ENCODE measurements around the gene NOL11.
"Not testable (repeated sequence)": the region's sequence is repeated elsewhere in the genome, so short reads cannot be mapped to it uniquely, and the experiment has no call there.

NOL11 gene

GRCh38 chr17:67756766-67757165 lies 39.0 kb downstream of the NOL11 start:
- DNase-seq, result not testable (repeated sequence)

DNA sequence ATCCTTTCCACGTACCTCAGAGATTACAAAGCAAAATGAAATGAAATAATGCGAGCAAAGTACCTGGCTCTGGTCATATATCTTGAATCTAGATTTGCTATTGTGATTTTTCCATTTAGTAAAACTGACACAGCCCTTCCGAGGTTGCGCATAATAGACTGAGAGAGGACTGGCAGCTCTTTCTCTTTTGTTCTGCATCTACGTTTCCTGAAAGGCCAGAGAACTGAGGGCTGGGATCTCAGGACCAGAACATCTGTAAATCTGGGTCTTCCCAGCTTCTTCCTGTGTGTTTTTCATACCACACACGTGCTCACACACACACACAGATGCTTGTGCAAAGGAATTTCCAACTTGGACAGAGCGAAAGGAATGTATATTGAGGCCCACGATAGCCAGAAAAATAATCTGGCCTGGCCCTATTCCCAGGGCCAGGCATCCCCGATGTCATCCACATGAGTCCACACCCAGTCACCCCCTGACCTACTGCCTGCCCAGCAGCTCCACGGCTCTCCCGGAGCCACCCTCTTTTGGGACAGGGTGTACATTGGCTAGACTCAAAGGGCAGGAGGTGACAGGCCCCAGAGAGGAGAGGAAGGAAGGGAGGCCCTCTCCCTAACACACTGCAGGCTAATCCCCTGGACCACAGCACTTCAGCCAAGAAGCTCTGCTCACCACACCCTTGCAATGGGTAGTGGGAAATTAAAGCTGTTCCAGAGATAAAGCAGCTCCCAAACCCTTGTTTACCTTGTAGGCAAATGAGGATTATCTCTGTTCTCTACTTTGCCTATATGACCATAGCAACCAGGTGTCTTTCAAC lies 41.8 kb downstream of the NOL11 start:
- no peak for DNase-seq

DNA sequence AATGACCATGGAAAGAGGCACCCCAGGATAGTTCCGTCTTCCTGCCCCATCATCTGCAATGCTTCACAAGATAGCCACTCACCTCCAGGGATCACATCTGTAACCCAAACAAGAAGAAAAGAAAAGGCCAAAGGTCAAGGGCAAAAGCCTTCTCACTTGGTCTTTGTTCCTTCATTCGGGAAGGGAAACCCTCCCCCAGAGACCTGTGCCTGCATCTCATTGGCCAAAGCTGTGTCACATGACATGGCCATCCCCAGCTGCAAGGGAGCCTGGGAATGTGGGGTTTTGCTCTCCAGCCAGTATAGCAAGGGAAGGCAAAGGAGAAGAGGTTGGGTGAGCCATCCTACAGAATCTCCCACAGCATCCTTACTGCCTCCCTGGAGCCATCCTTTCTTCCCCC lies 47.9 kb downstream of the NOL11 start:
- no peak for DNase-seq

- no peak for DNase-seq
These were observed 51.5 kb downstream of the NOL11 start for GRCh38 chr17:67769231-67769630.

- DNase-seq, result no peak
These were observed 52.8 kb downstream of the NOL11 start for GRCh38 chr17:67770539-67770938.

GRCh38 chr17:67772679-67773078 lies 54.9 kb downstream of the NOL11 start:
- no peak for DNase-seq

- no peak for DNase-seq
These were observed 55.5 kb downstream of the NOL11 start for GRCh38 chr17:67773246-67773645.

- peak; percentile 10 for DNase-seq
These were observed 61.4 kb downstream of the NOL11 start for GRCh38 chr17:67779098-67779672.

DNA sequence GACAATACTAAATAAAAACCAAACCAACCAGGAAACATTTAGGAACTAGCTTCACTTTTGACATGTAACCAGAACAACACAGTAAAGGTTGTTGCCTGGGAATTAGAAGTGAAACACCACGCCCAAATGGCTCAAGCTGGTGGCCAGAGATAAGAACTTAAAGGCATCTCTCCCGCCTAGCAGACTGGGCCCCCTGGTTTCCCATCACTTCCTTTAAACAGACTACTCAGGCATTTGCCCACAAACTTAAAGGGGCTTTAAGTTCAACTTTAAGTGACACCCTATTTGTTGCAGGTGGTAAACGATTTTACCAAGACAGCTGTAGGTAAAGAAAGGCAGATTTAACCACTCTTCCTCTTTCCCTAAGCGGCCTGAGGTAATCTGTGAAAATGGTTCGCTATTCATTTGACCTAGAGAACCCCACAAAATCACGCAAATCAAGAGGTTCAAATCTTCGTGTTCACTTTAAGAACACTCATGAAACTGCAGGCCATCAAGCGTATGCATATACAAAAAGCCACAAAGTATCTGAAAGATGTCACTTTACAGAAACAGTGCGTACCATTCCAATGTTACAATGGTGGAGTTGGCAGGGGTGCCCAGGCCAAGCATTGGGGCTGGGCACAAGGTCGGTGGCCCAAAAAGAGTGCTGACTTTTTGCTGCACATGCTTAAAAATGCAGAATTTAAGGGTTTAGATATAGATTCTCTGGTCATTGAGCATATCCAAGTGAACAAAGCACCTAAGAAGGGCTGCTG lies 66.8 kb downstream of the NOL11 start:
- no peak for DNase-seq

GRCh38 chr17:67785122-67785477 lies 67.4 kb downstream of the NOL11 start:
- DNase-seq, result no peak

DNA sequence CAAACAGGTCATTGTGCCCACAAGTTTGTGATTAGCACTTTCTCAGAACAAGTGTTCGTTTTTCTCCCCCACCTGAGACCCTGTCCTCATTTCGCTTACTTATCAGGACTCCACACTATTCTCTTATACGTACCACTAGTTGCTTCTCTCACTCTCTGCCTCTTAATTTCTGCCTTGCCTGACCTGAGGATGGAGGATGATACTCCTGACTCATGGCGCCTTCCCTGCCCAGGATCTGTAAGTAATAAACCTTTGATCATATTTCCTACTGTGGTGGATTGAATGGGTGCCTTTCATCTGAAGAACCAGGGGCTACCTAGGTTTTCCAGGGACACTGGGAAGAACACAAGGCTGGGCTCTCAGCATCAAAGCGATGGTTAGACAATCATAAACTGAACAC lies 67.8 kb downstream of the NOL11 start:
- no peak for DNase-seq
